Astrocyte (in vitro differentiated cells and primary cell): ENCODE data around the gene IGF1R. TPM values are rescaled to one million over a fixed set of nuclear protein-coding genes. Genes with fewer than 3 reads are reported as not detected.

Experiments
- DNase-seq: peaks from one replicate; pipeline ENCODE4 v3.0.0-alpha.2; 2010; ENCODE audit warnings: low read depth
- FAIRE-seq: peaks from 2 replicates; lab custom pipeline; 2011; peaks lifted over from hg19 to GRCh38; lab: Jason Lieb, UNC
- H2AFZ ChIP-seq: 2 replicates; pipeline ENCODE4 v1.6.0; 2012; ENCODE audit warnings: low read depth, low read length, inconsistent platforms
- H3K27ac ChIP-seq: 2 replicates; pipeline ENCODE4 v1.5.1; 2011; ENCODE audit warnings: low read depth, low read length, inconsistent platforms
- H3K27me3 ChIP-seq: 2 replicates; pipeline ENCODE4 v1.6.0; 2011; ENCODE audit warnings: low read length, inconsistent platforms; ENCODE audit not compliant: insufficient read depth
- H3K36me3 ChIP-seq: 2 replicates; pipeline ENCODE4 v1.5.1; 2011; ENCODE audit warnings: low read length, inconsistent platforms; ENCODE audit not compliant: insufficient read depth
- H3K4me1 ChIP-seq: 2 replicates; pipeline ENCODE4 v1.5.1; 2011; ENCODE audit warnings: low read length, inconsistent platforms; ENCODE audit not compliant: insufficient read depth
- H3K4me2 ChIP-seq: 2 replicates; pipeline ENCODE4 v1.6.0; 2012; ENCODE audit warnings: low read length, inconsistent platforms
- H3K4me3 ChIP-seq: 2 replicates; pipeline ENCODE4 v1.5.1; 2011; ENCODE audit warnings: low read depth, mild to moderate bottlenecking, low read length, inconsistent platforms; ENCODE audit not compliant: insufficient read depth
- H3K79me2 ChIP-seq: 2 replicates; pipeline ENCODE4 v1.6.0; 2012; ENCODE audit warnings: mild to moderate bottlenecking, low read length, inconsistent platforms; ENCODE audit not compliant: insufficient read depth
- H3K9ac ChIP-seq: 2 replicates; pipeline ENCODE4 v1.6.0; 2012; ENCODE audit warnings: mild to moderate bottlenecking, low read length, inconsistent platforms
- H3K9me3 ChIP-seq: 2 replicates; pipeline ENCODE4 v1.5.1; 2012; ENCODE audit warnings: low read depth, mild to moderate bottlenecking, low read length, inconsistent platforms; ENCODE audit not compliant: insufficient read depth
- H4K20me1 ChIP-seq: 2 replicates; pipeline ENCODE4 v1.6.0; 2012; ENCODE audit warnings: low read length, inconsistent platforms; ENCODE audit not compliant: insufficient read depth
- H3K27ac Mint-ChIP-seq: one replicate; pipeline ENCODE4 v1.8.0; 2021; ENCODE audit warnings: mild to moderate bottlenecking, mixed read lengths; ENCODE audit not compliant: unreplicated experiment
- H3K27me3 Mint-ChIP-seq: one replicate; pipeline ENCODE4 v1.8.0; 2021; ENCODE audit warnings: low read depth, mixed read lengths; ENCODE audit not compliant: unreplicated experiment
- H3K36me3 Mint-ChIP-seq: one replicate; pipeline ENCODE4 v1.8.0; 2021; ENCODE audit warnings: low read depth, mixed read lengths; ENCODE audit not compliant: unreplicated experiment
- H3K4me1 Mint-ChIP-seq: one replicate; pipeline ENCODE4 v1.8.0; 2021; ENCODE audit warnings: low read depth, mixed read lengths; ENCODE audit not compliant: unreplicated experiment
- H3K4me3 Mint-ChIP-seq: one replicate; pipeline ENCODE4 v1.8.0; 2021; ENCODE audit warnings: mild to moderate bottlenecking, moderate library complexity, mixed read lengths; ENCODE audit not compliant: unreplicated experiment
- H3K9me3 Mint-ChIP-seq: one replicate; pipeline ENCODE4 v1.8.0; 2021; ENCODE audit warnings: mild to moderate bottlenecking, mixed read lengths; ENCODE audit not compliant: unreplicated experiment
- EZH2 ChIP-seq: IDR thresholded peaks from 2 replicates; pipeline ENCODE4 v1.6.1; 2012; ENCODE audit warnings: mild to moderate bottlenecking, low read length, inconsistent platforms; ENCODE audit not compliant: insufficient read depth
- total RNA-seq: library from RNA; stranded (reverse); gene quantifications from 2 replicates; pipeline ENCODE4 v1.2.1, GENCODE V29; 2021
- TF ChIP-seq, protein P1 (sequence below): IDR thresholded peaks from 2 replicates; pipeline ENCODE4 v1.5.1; 2011; ENCODE audit warnings: low read depth, mild to moderate bottlenecking, inconsistent platforms, low read length, moderate library complexity; ENCODE audit not compliant: insufficient read depth

The IGF1R gene
- total RNA-seq, 1 donor from 2014 or later: 270 TPM

DNA sequence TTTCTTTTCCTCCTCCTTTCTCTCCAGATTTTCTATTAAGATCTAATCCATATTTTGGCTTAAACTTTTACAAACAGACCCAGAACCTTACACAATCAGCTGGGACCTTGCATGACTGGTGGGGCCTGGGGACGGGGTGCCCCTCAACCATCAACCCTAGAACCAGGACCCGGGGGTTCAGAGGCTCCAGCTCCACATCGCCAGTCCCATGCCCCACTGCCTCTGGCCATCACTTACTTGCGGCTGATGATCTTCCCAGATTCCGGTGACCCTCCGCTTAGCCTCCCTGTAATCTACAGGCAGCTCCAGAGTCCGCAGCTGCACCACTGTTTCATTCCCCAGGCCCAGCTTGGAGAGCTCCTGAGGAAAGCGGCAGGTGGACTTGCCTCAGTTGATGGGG is 322.5 kb downstream of the IGF1R start:
- no peak for DNase-seq
- FAIRE-seq: no peak

DNA sequence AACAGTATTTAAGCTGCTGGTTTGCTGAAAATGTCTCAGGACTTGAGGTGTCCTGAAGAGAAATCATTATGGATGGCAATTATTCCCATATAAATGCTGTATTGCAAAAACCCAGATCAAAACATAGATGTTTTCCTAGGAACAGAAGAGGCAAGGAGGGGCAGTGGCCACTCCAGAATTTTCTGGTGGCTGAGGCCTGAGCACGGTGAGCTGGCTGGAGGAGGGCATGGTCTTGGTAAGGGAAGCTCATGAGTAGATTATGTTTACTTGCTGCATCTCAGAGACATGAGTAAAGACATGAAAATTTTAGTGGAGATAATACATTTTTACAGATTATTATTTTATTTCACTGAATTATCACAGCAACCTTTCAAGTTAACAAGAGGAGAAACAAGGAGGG is 328.2 kb downstream of the IGF1R start:
- FAIRE-seq (no peak), DNase-seq (no peak)
- Mint-ChIP-seq H3K27ac (no peak overlapping the region), H3K4me3 (no peak overlapping the region), H3K36me3 (no peaks in the 10 kb centered on the region), H3K27me3 (no peaks in the 10 kb centered on the region), H3K9me3 (peaks cover 2% of the 10 kb centered on the region), H3K4me1 (no peaks in the 10 kb centered on the region)
- no peak overlapping the region for H3K4me2 ChIP-seq
- TF ChIP-seq EZH2: no peak
- TF ChIP-seq, protein P1, sequence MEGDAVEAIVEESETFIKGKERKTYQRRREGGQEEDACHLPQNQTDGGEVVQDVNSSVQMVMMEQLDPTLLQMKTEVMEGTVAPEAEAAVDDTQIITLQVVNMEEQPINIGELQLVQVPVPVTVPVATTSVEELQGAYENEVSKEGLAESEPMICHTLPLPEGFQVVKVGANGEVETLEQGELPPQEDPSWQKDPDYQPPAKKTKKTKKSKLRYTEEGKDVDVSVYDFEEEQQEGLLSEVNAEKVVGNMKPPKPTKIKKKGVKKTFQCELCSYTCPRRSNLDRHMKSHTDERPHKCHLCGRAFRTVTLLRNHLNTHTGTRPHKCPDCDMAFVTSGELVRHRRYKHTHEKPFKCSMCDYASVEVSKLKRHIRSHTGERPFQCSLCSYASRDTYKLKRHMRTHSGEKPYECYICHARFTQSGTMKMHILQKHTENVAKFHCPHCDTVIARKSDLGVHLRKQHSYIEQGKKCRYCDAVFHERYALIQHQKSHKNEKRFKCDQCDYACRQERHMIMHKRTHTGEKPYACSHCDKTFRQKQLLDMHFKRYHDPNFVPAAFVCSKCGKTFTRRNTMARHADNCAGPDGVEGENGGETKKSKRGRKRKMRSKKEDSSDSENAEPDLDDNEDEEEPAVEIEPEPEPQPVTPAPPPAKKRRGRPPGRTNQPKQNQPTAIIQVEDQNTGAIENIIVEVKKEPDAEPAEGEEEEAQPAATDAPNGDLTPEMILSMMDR: no peak
- no peak overlapping the region for H3K27ac ChIP-seq
- no peaks in the 10 kb centered on the region for H4K20me1 ChIP-seq
- no peak overlapping the region for H3K9ac ChIP-seq
- H2AFZ ChIP-seq: no peak overlapping the region
- H3K4me1 ChIP-seq: no peaks in the 10 kb centered on the region
- no peaks in the 10 kb centered on the region for H3K9me3 ChIP-seq
- H3K79me2 ChIP-seq: no peaks in the 10 kb centered on the region
- H3K36me3 ChIP-seq: no peaks in the 10 kb centered on the region
- no peak overlapping the region for H3K4me3 ChIP-seq
- no peaks in the 10 kb centered on the region for H3K27me3 ChIP-seq

More for the DNA sequence above, 322.5 kb downstream of the IGF1R start:
- TF ChIP-seq EZH2: no peak
- Mint-ChIP-seq H3K27me3 (peaks cover 4% of the 10 kb centered on the region), H3K4me3 (no peak overlapping the region), H3K36me3 (no peaks in the 10 kb centered on the region), H3K9me3 (no peaks in the 10 kb centered on the region), H3K27ac (no peak overlapping the region), H3K4me1 (peaks cover 6% of the 10 kb centered on the region)
- H2AFZ ChIP-seq: no peak overlapping the region
- H3K9ac ChIP-seq: no peak overlapping the region
- no peaks in the 10 kb centered on the region for H3K27me3 ChIP-seq
- H3K27ac ChIP-seq: no peak overlapping the region
- H3K79me2 ChIP-seq: no peaks in the 10 kb centered on the region
- no peaks in the 10 kb centered on the region for H3K9me3 ChIP-seq
- no peaks in the 10 kb centered on the region for H3K36me3 ChIP-seq
- no peaks in the 10 kb centered on the region for H3K4me1 ChIP-seq
- H3K4me2 ChIP-seq: no peak overlapping the region
- no peaks in the 10 kb centered on the region for H4K20me1 ChIP-seq
- H3K4me3 ChIP-seq: no peak overlapping the region

DNA sequence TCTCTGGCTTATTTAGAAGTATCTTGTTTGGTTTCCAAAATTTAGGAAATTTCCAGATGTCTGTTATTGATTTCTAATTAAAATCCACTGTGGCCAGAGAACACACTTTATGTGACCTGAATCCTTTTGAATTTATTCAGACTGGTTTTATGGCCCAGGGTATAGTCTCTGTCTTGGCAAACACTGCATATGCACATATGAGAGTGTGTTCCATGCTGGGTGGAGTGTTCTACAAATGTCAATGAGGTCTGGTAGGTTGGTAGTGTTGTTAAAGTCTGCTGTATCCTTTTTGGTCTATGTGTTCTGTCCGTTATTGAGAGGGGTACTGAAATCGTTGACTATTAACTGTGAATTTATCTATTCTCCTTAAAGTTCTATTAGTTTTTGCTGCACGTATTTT is 329.1 kb downstream of the IGF1R start:
- Histone ChIP-seq H3K27ac (no peak overlapping the region), H4K20me1 (no peaks in the 10 kb centered on the region), H3K9me3 (no peaks in the 10 kb centered on the region), H3K4me1 (peaks cover 5% of the 10 kb centered on the region), H3K27me3 (no peaks in the 10 kb centered on the region), H3K4me3 (no peak overlapping the region), H3K79me2 (no peaks in the 10 kb centered on the region), H2AFZ (no peak overlapping the region), H3K36me3 (no peaks in the 10 kb centered on the region), H3K4me2 (no peak overlapping the region), H3K9ac (no peak overlapping the region)
- FAIRE-seq (no peak), DNase-seq (no peak)
- Mint-ChIP-seq H3K27me3 (no peaks in the 10 kb centered on the region), H3K4me3 (no peak overlapping the region), H3K36me3 (no peaks in the 10 kb centered on the region), H3K9me3 (peaks cover 2% of the 10 kb centered on the region), H3K4me1 (peaks cover 8% of the 10 kb centered on the region), H3K27ac (no peak overlapping the region)
- TF ChIP-seq, protein P1: no peak
- no peak for TF ChIP-seq EZH2
